Endothelial cell of umbilical vein (primary cell): ENCODE data around the gene ARHGEF38.

Experiments
- CTCF ChIP-seq, 2 donors: IDR thresholded peaks; 1 replicate in 1 of 2; 2 replicates in 1 of 2; pipeline ENCODE4 v1.5.1; 2011; ENCODE audit warnings: low read length in 2 of 2, mild to moderate bottlenecking in 2 of 2, moderate library complexity in 2 of 2, control low read depth in 1 of 2, inconsistent platforms in 1 of 2, low read depth in 1 of 2; ENCODE audit not compliant: insufficient read depth in 1 of 2; ENCODE audit errors: extremely low read depth in 1 of 2
- EZH2 ChIP-seq: IDR thresholded peaks from 2 replicates; pipeline ENCODE4 v1.6.1; 2012; ENCODE audit warnings: borderline replicate concordance, low read depth, mild to moderate bottlenecking, moderate library complexity, low read length, inconsistent platforms; ENCODE audit not compliant: severe bottlenecking
- FOS ChIP-seq: IDR thresholded peaks from 2 replicates; pipeline ENCODE4 v1.6.1; 2011; ENCODE audit warnings: mild to moderate bottlenecking, low read length, moderate library complexity, borderline replicate concordance; ENCODE audit not compliant: insufficient read depth
- GATA2 ChIP-seq: IDR thresholded peaks from 2 replicates; pipeline ENCODE4 v1.7.0; 2011; ENCODE audit warnings: low read depth, mild to moderate bottlenecking, moderate library complexity, mixed read lengths, low read length; ENCODE audit not compliant: insufficient read length, insufficient read depth
- JUN ChIP-seq: IDR thresholded peaks from 2 replicates; pipeline ENCODE4 v1.6.1; 2011; ENCODE audit warnings: borderline replicate concordance, low read depth; ENCODE audit not compliant: insufficient read length, insufficient read depth
- MYC ChIP-seq: IDR thresholded peaks from one replicate; pipeline ENCODE4 v1.6.1; 2011; ENCODE audit warnings: mild to moderate bottlenecking, low read depth, low read length
- POLR2A ChIP-seq: IDR thresholded peaks from 2 replicates; pipeline ENCODE4 v1.6.1; 2012; ENCODE audit warnings: low read depth, mild to moderate bottlenecking, control low read depth, low read length
- POLR2AphosphoS5 ChIP-seq: IDR thresholded peaks from 2 replicates; pipeline ENCODE4 v1.6.1; 2012; ENCODE audit warnings: low read depth, mild to moderate bottlenecking, control low read depth, low read length, moderate library complexity; ENCODE audit not compliant: insufficient read depth
- TF ChIP-seq, protein P1 (sequence below): IDR thresholded peaks from 2 replicates; pipeline ENCODE4 v1.6.1; 2011; ENCODE audit not compliant: insufficient read depth, insufficient read length

DNA sequence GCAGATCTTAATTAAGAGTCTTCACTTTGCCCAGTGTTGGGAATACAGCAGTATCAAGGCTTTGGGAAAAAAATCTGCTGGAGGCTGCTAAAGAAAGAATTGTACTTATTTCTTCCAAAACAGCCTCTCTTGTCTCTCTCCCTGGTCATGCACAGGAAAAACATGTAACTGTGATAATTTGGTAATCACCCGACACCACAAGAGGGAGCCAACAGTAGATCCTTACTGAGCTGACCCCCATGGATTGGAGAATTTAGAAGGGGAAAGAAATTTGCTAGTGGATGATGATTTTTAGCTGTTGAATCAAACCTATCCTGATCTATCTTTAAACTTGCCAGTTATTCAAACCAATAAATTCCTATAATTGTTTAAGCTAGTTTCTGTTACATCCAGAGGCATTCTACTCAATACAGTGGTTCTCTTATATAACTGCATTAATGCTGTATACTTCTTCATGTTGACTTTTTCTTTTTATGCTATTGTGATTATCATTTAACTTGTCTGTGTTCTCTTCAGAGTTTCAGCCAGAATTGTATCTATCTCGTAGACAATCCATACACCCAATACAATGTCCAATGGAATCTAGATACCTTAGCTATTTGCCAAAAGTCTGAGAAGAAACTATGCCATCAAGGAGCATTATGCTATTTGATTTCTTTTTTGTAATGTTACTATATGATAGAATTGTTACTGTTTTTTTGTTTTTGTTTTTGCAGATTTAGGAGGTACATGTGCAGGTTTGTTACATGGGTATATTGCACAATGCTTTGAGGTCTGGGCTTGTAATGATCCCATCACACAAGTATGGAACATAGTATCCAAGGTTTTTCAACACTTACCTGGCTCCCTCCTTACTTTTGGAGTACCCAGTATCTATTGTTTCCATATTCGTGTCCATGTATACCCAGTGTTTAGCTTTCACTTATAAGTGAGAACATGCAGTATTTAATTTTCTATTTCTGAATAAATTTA, 31.3 kb upstream of the ARHGEF38 start:
- TF ChIP-seq POLR2A, result no peak
- TF ChIP-seq, protein P1, sequence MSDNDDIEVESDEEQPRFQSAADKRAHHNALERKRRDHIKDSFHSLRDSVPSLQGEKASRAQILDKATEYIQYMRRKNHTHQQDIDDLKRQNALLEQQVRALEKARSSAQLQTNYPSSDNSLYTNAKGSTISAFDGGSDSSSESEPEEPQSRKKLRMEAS, result no peak
- TF ChIP-seq CTCF (IDR thresholded peaks at IDR 0.05; ENCODE audit: extremely low read depth in 1 of 2, insufficient read depth in 1 of 2, low read depth in 1 of 2, low read length in 2 of 2), result peak; percentile 48 to 63
- TF ChIP-seq EZH2, result no peak
- no peak for TF ChIP-seq POLR2AphosphoS5
- no peak for TF ChIP-seq GATA2
- no peak for TF ChIP-seq MYC
- TF ChIP-seq JUN, result no peak
- no peak for TF ChIP-seq FOS
